Measurements from ENCODE around the gene RAP2A. TPM values are rescaled to one million over a fixed set of nuclear protein-coding genes. Genes with fewer than 3 reads are reported as not detected.

RAP2A gene
- total RNA-seq, 4 donors from 2014 or later, result 15.8 to 26.9 (median 18.2) TPM

- no peaks in the 10 kb centered on the region for H3K9me3 ChIP-seq
Measured at GRCh38 chr13:97478247-97478646, 44.3 kb downstream of the RAP2A start.

DNA sequence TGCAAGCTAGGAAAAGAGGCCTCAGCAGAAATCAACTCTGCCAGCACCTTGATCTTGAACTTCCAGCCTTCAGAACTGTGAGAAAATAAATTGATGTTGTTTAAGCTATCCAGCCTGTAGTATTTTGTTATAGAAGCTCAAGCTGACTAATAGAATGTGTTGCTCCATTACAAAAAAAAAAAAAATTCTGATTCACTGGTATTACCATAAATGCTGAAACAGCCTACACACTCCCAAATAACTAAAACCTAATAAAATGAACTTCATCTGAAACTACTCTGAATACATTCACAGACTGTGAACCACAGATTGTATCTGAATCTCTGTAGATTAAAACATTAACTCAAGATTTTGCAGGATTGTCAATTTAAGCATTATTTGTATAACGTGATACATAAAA is 49.5 kb downstream of the RAP2A start:
- TF ChIP-seq CTCF (IDR thresholded peaks at IDR 0.05) (no peak), POLR2A (IDR thresholded peaks at IDR 0.05) (no peak)
- Histone ChIP-seq H3K4me3 (replicated peaks in 1 of 3) (no peak overlapping the region), H3K9me3 (no peaks in the 10 kb centered on the region), H3K4me1 (no peaks in the 10 kb centered on the region), H3K27me3 (no peaks in the 10 kb centered on the region), H3K36me3 (no peaks in the 10 kb centered on the region), H3K27ac (no peak overlapping the region)
- no peak for DNase-seq
- intact Hi-C loops (cut with DNase I), result no loop called here
- WGBS, 2 donors, result 94 to 96% methylated on average over 1 of the region's 1 CpG

More at GRCh38 chr13:97478247-97478646, 44.3 kb downstream of the RAP2A start:
- Histone ChIP-seq H3K36me3 (no peaks in the 10 kb centered on the region), H3K27ac (no peak overlapping the region), H3K4me1 (no peaks in the 10 kb centered on the region), H3K27me3 (no peaks in the 10 kb centered on the region), H3K4me3 (replicated peaks in 1 of 3) (no peak overlapping the region)
- WGBS, 2 donors, result 78 to 83% methylated on average over 2 of the region's 2 CpGs
- intact Hi-C loops (cut with DNase I), result no loop called here
- no peak for DNase-seq
- no peak for TF ChIP-seq CTCF (IDR thresholded peaks at IDR 0.05)
- TF ChIP-seq POLR2A (IDR thresholded peaks at IDR 0.05), result no peak

GRCh38 chr13:97484301-97484700 is 50.3 kb downstream of the RAP2A start:
- no peaks in the 10 kb centered on the region for H3K4me1 ChIP-seq
- no peaks in the 10 kb centered on the region for H3K27me3 ChIP-seq
- H3K9me3 ChIP-seq, result no peaks in the 10 kb centered on the region
- no peak for DNase-seq
- TF ChIP-seq CTCF (IDR thresholded peaks at IDR 0.05) (no peak), POLR2A (IDR thresholded peaks at IDR 0.05) (no peak)
- H3K36me3 ChIP-seq, result no peaks in the 10 kb centered on the region
- intact Hi-C loops (cut with DNase I), result no loop called here
- H3K4me3 ChIP-seq (replicated peaks in 1 of 3), result no peak overlapping the region
- 78 to 86% methylated on average over 2 of the region's 2 CpGs for WGBS, 2 donors
- H3K27ac ChIP-seq, result no peak overlapping the region

- Histone ChIP-seq H3K4me1 (no peaks in the 10 kb centered on the region), H3K4me3 (replicated peaks in 1 of 3) (no peak overlapping the region), H3K27me3 (no peaks in the 10 kb centered on the region), H3K27ac (no peak overlapping the region), H3K9me3 (no peaks in the 10 kb centered on the region), H3K36me3 (no peaks in the 10 kb centered on the region)
- intact Hi-C loops (cut with DNase I), result no loop called here
- DNase-seq, result no peak
- TF ChIP-seq CTCF (IDR thresholded peaks at IDR 0.05) (no peak), POLR2A (IDR thresholded peaks at IDR 0.05) (no peak)
- WGBS, 2 donors, result 88 to 98% methylated on average over 1 of the region's 1 CpG
Measured at GRCh38 chr13:97485320-97485719, 51.4 kb downstream of the RAP2A start.

DNA sequence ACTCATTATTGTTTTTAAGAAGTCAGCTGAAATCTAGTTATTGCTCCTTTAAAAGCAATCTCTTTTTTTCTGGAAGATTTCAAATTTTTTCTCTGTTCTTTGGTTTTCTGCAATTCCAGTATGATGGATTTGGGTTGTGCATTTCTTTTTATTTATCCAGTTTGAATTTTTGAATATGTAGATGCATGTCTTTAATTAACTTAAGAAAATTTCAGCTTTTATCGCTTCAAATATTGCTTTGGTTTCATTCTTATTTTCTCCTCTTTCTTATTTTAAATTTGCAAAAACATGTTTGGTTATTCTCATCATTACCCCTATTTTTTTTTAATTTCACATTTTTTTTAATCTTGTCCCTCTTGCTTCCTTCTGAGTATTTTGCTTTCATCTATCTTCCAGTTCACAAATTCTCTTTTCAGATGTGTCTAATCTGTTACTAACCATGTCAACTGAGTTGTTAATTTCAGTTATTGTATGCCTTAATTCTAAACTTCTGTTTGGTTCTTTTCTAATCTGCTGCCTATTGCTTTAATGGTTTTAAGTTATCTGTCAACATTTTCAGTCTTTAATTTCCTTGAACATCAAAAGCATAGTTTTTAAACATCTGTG is 56.8 kb downstream of the RAP2A start:
- H3K27ac ChIP-seq, result no peak overlapping the region
- H3K36me3 ChIP-seq, result no peaks in the 10 kb centered on the region
- H3K27me3 ChIP-seq, result no peaks in the 10 kb centered on the region
- no peaks in the 10 kb centered on the region for H3K4me1 ChIP-seq
- TF ChIP-seq POLR2A (IDR thresholded peaks at IDR 0.05), result no peak
- H3K4me3 ChIP-seq (replicated peaks in 1 of 3), result no peak overlapping the region
- DNase-seq, result no peak
- H3K9me3 ChIP-seq, result no peaks in the 10 kb centered on the region
- intact Hi-C loops (cut with DNase I), result no loop called here
- 100% methylated on average over 1 of the region's 1 CpG for whole genome bisulfite sequencing, 2 donors
